Parathyroid adenoma (tissue), 2 donors: ENCODE results near the gene PAOX.

ENCODE experiments used
- H2AFZ ChIP-seq: fragments of 300-600 bp; sonication (generic); one replicate; pipeline ENCODE4 v1.7.0; 2017; ENCODE audit warnings: antibody characterized with exemption, mild to moderate bottlenecking
- H3K27ac ChIP-seq: fragments of 300-600 bp; sonication (generic); one replicate; pipeline ENCODE4 v1.7.0; 2017
- H3K27me3 ChIP-seq: fragments of 300-600 bp; sonication (generic); one replicate; pipeline ENCODE4 v1.7.0; 2017; ENCODE audit warnings: low read length; ENCODE audit not compliant: control insufficient read depth, insufficient read depth
- H3K36me3 ChIP-seq: fragments of 300-600 bp; sonication (generic); one replicate; pipeline ENCODE4 v1.7.0; 2017; ENCODE audit warnings: low read length; ENCODE audit not compliant: control insufficient read depth, insufficient read depth
- H3K4me1 ChIP-seq: fragments of 300-600 bp; sonication (generic); one replicate; pipeline ENCODE4 v1.7.0; 2017; ENCODE audit warnings: control low read depth
- H3K4me2 ChIP-seq: fragments of 300-600 bp; sonication (generic); one replicate; pipeline ENCODE4 v1.7.0; 2017; ENCODE audit warnings: low read length
- H3K4me3 ChIP-seq: fragments of 300-600 bp; sonication (generic); one replicate; pipeline ENCODE4 v1.7.0; 2017; ENCODE audit warnings: low read depth, low read length
- H3K79me2 ChIP-seq: fragments of 300-600 bp; sonication (generic); one replicate; pipeline ENCODE4 v1.7.0; 2017; ENCODE audit warnings: control low read depth
- H3K9ac ChIP-seq: fragments of 300-600 bp; sonication (generic); one replicate; pipeline ENCODE4 v1.7.0; 2017; ENCODE audit warnings: mild to moderate bottlenecking
- H3K9me3 ChIP-seq: fragments of 300-600 bp; sonication (generic); one replicate; pipeline ENCODE4 v1.7.0; 2017; ENCODE audit warnings: low read length; ENCODE audit not compliant: control insufficient read depth
- CTCF ChIP-seq: fragments of 300-600 bp; sonication (generic); IDR thresholded peaks from one replicate; pipeline ENCODE4 v1.7.0; 2017; ENCODE audit warnings: antibody characterized with exemption, mild to moderate bottlenecking
- donor health status: primary hyperparathyroidism.

The PAOX gene

GRCh38 chr10:133390597-133391248 lies 11.7 kb downstream of the PAOX start:
- Histone ChIP-seq H2AFZ (no peak overlapping the region), H3K9me3 (no peaks in the 10 kb centered on the region), H3K27ac (no peak overlapping the region), H3K27me3 (no peaks in the 10 kb centered on the region), H3K36me3 (no peaks in the 10 kb centered on the region), H3K4me1 (peaks cover 2% of the 10 kb centered on the region), H3K4me3 (no peak overlapping the region), H3K9ac (no peak overlapping the region), H3K79me2 (peaks cover 8% of the 10 kb centered on the region), H3K4me2 (no peak overlapping the region)
- TF ChIP-seq CTCF = no peak

GRCh38 chr10:133391249-133391635 lies 12.2 kb downstream of the PAOX start:
- H2AFZ ChIP-seq = no peak overlapping the region
- peaks cover 9% of the 10 kb centered on the region for H3K79me2 ChIP-seq
- no peaks in the 10 kb centered on the region for H3K36me3 ChIP-seq
- no peak overlapping the region for H3K9ac ChIP-seq
- no peak overlapping the region for H3K27ac ChIP-seq
- no peak for TF ChIP-seq CTCF
- H3K27me3 ChIP-seq = no peaks in the 10 kb centered on the region
- H3K4me2 ChIP-seq = no peak overlapping the region
- H3K4me3 ChIP-seq = no peak overlapping the region
- peaks cover 2% of the 10 kb centered on the region for H3K4me1 ChIP-seq
- no peaks in the 10 kb centered on the region for H3K9me3 ChIP-seq

GRCh38 chr10:133391761-133392518 lies 12.9 kb downstream of the PAOX start:
- no peaks in the 10 kb centered on the region for H3K27me3 ChIP-seq
- no peak overlapping the region for H2AFZ ChIP-seq
- H3K27ac ChIP-seq = no peak overlapping the region
- H3K36me3 ChIP-seq = no peaks in the 10 kb centered on the region
- TF ChIP-seq CTCF = no peak
- H3K9ac ChIP-seq = no peak overlapping the region
- H3K4me2 ChIP-seq = no peak overlapping the region
- H3K4me1 ChIP-seq = peaks cover 2% of the 10 kb centered on the region
- peaks cover 10% of the 10 kb centered on the region for H3K79me2 ChIP-seq
- H3K9me3 ChIP-seq = no peaks in the 10 kb centered on the region
- H3K4me3 ChIP-seq = no peak overlapping the region

GRCh38 chr10:133393401-133394063 lies 14.5 kb downstream of the PAOX start:
- H2AFZ ChIP-seq = peak overlapping the region; percentile 87
- peaks cover 10% of the 10 kb centered on the region for H3K79me2 ChIP-seq
- H3K27ac ChIP-seq = peak overlapping the region; percentile 57
- no peak for TF ChIP-seq CTCF
- peak overlapping the region; percentile 61 for H3K4me2 ChIP-seq
- peak overlapping the region; percentile 88 for H3K4me3 ChIP-seq
- no peak overlapping the region for H3K9ac ChIP-seq
- no peaks in the 10 kb centered on the region for H3K36me3 ChIP-seq
- peaks cover 2% of the 10 kb centered on the region for H3K4me1 ChIP-seq
- no peaks in the 10 kb centered on the region for H3K9me3 ChIP-seq
- H3K27me3 ChIP-seq = no peaks in the 10 kb centered on the region
